DND-41 (cell line): Measurements from ENCODE around the gene SRRM2.

ENCODE experiments used
- ATAC-seq: fragments of 200-7000 bp; cut with Tn5 transposase; 3 replicates; pipeline ENCODE4 v1.9.1; 2021; ENCODE audit warnings: low read depth; ENCODE audit not compliant: insufficient read depth
- DNase-seq: peaks from one replicate; pipeline ENCODE4 v3.0.0-alpha.2; 2020
- H2AFZ ChIP-seq: 2 replicates; pipeline ENCODE4 v1.6.0; 2012; ENCODE audit warnings: low read depth, low read length
- H3K27ac ChIP-seq: 2 replicates; pipeline ENCODE4 v1.5.1; 2012; ENCODE audit warnings: low read length, inconsistent platforms
- H3K27me3 ChIP-seq: fragments of 200-600 bp; sonication (generic); 2 replicates; pipeline ENCODE4 v1.6.0; 2012; ENCODE audit warnings: low read length, mild to moderate bottlenecking, inconsistent platforms; ENCODE audit not compliant: insufficient read depth, poor library complexity
- H3K36me3 ChIP-seq: 2 replicates; pipeline ENCODE4 v1.5.1; 2012; ENCODE audit warnings: low read length, inconsistent platforms; ENCODE audit not compliant: insufficient read depth
- H3K4me1 ChIP-seq: 2 replicates; pipeline ENCODE4 v1.5.1; 2012; ENCODE audit warnings: mild to moderate bottlenecking, low read length; ENCODE audit not compliant: insufficient read depth
- H3K4me2 ChIP-seq: 2 replicates; pipeline ENCODE4 v1.6.0; 2012; ENCODE audit warnings: mild to moderate bottlenecking, moderate library complexity, low read length, inconsistent platforms; ENCODE audit not compliant: insufficient read depth
- H3K4me3 ChIP-seq, 2 experiments: fragments of 200-600 bp in 1 of 2; shearing (Covaris generic) in 1 of 2; 2 replicates each; pipeline ENCODE4 v1.5.1; 2012 to 2016; ENCODE audit warnings: inconsistent platforms in 2 of 2, low read length in 2 of 2, mild to moderate bottlenecking in 2 of 2, low read depth in 1 of 2, moderate library complexity in 1 of 2
- H3K79me2 ChIP-seq: 2 replicates; pipeline ENCODE4 v1.6.0; 2012; ENCODE audit warnings: low read length, inconsistent platforms; ENCODE audit not compliant: insufficient read depth
- H3K9ac ChIP-seq: 2 replicates; pipeline ENCODE4 v1.6.0; 2012; ENCODE audit warnings: low read depth, mild to moderate bottlenecking, inconsistent platforms, low read length, moderate library complexity
- H3K9me3 ChIP-seq: 2 replicates; pipeline ENCODE4 v1.5.1; 2012; ENCODE audit warnings: low read length, moderate library complexity, mild to moderate bottlenecking, inconsistent platforms; ENCODE audit not compliant: insufficient read depth, severe bottlenecking
- H4K20me1 ChIP-seq: 2 replicates; pipeline ENCODE4 v1.6.0; 2012; ENCODE audit warnings: low read length; ENCODE audit not compliant: insufficient read depth
- CTCF ChIP-seq: IDR thresholded peaks from 2 replicates; pipeline ENCODE4 v1.5.1; 2012; ENCODE audit warnings: borderline replicate concordance, low read length, moderate library complexity, mild to moderate bottlenecking; ENCODE audit not compliant: poor library complexity, severe bottlenecking; ENCODE audit errors: extremely low read depth
- EZH2 ChIP-seq: IDR thresholded peaks from 3 replicates; pipeline ENCODE4 v1.6.1; 2012; ENCODE audit warnings: borderline replicate concordance, low read depth, mild to moderate bottlenecking, moderate library complexity, low read length, inconsistent platforms; ENCODE audit not compliant: severe bottlenecking

Gene SRRM2

GRCh38 chr16:2761472-2761871 lies 9.0 kb downstream of the SRRM2 start:
- Histone ChIP-seq H3K27ac (no peak overlapping the region), H3K4me1 (0 out of 2 replicates have a peak, but pooled peaks cover 1% of the 10 kb centered on the region), H3K9ac (no peak overlapping the region), H4K20me1 (peaks cover 97% of the 10 kb centered on the region), H3K9me3 (no peaks in the 10 kb centered on the region), H3K36me3 (peaks cover 100% of the 10 kb centered on the region), H2AFZ (no peak overlapping the region), H3K27me3 (no peaks in the 10 kb centered on the region), H3K4me2 (no peak overlapping the region), H3K79me2 (peaks cover 100% of the 10 kb centered on the region), H3K4me3 (no peak overlapping the region)
- DNase-seq (no peak), ATAC-seq (no peak)
- TF ChIP-seq EZH2 (no peak), CTCF (no peak)

- ATAC-seq (no peak), DNase-seq (no peak)
- TF ChIP-seq CTCF (no peak), EZH2 (no peak)
- Histone ChIP-seq H3K9me3 (no peaks in the 10 kb centered on the region), H3K27me3 (no peaks in the 10 kb centered on the region), H3K4me3 (no peak overlapping the region), H3K4me2 (no peak overlapping the region), H3K4me1 (no peaks in the 10 kb centered on the region), H3K36me3 (peaks cover 100% of the 10 kb centered on the region), H2AFZ (no peak overlapping the region), H4K20me1 (peaks cover 97% of the 10 kb centered on the region), H3K79me2 (peaks cover 100% of the 10 kb centered on the region), H3K27ac (no peak overlapping the region), H3K9ac (no peak overlapping the region)
Observed at GRCh38 chr16:2761886-2762583, 9.6 kb downstream of the SRRM2 start.

GRCh38 chr16:2762711-2763110 lies 10.3 kb downstream of the SRRM2 start:
- H3K27ac ChIP-seq, result no peak overlapping the region
- ATAC-seq (no peak), DNase-seq (no peak)
- no peak overlapping the region for H3K4me2 ChIP-seq
- H3K36me3 ChIP-seq, result peaks cover 100% of the 10 kb centered on the region
- H3K27me3 ChIP-seq, result no peaks in the 10 kb centered on the region
- peaks cover 99% of the 10 kb centered on the region for H3K79me2 ChIP-seq
- no peak overlapping the region for H3K9ac ChIP-seq
- no peak overlapping the region for H2AFZ ChIP-seq
- H3K9me3 ChIP-seq, result no peaks in the 10 kb centered on the region
- H3K4me3 ChIP-seq, result no peak overlapping the region
- H3K4me1 ChIP-seq, result no peaks in the 10 kb centered on the region
- H4K20me1 ChIP-seq, result peaks cover 97% of the 10 kb centered on the region
- TF ChIP-seq EZH2 (no peak), CTCF (no peak)
